Measurements from ENCODE around the gene DDN.

DDN gene

DNA sequence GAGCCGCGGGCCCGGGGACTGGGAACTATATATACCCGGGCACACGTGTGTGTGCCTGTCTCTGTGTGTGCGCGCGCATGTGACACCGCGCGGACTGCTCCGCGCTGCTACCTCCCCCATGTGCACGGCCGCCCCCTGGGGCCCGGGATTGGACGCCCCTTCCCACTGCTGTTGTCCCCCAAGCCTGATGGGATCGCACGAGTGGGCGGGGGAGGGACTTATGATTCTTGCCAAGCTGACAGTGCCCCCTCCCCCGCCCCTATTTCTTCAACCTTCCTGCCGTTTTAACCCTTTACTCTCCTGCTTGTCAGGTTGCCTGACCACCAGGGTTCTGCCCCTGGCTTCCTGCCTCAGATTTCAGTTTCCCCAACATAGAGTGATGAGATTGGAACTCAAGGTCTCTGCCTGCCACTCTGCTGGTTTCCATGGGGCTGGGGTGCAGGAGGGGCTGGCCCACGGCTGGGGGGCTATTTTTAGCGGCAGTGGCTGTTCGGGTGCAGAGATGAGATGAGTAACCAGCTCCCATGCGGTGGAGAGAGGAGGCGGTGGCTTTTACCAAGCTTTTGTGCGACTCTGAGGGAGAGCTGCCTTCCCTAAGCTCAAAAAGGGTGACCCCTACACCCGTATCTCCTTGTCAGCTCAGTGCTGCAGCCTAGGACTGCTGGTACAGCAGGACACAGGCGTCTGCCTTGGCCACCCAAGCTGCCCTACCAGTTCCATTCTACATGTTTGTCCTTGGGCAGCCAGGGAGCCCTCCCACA lies at the start of gene DDN:
TSS of gene DDN (minus strand) at position 5 of the 761 bp plus-strand sequence. CDS start 88 bp downstream, outside the sequence.
- no peak for DNase-seq (ENCODE audit: low read depth)

DNA sequence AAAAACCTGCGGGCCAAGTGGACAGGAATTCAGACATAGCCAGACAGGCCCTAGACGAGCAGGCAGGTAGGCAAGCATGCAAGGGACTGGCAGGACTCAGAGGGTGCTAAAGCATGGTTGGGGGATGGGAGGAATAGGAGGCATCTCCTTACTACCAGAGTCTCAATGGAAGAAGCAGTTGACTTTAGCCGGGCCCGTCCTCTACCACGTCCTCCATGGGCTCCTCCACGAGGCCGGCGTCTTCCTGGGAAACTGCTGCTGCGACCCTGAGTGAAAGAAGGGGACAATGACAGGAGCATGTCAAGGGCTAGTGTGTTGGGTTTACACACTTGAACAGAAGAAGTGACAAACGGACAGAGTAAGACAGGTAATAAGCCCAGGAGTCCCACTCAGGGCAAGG lies 49.8 kb upstream of the DDN start:
- no peak for DNase-seq (ENCODE audit: low read depth)

DNA sequence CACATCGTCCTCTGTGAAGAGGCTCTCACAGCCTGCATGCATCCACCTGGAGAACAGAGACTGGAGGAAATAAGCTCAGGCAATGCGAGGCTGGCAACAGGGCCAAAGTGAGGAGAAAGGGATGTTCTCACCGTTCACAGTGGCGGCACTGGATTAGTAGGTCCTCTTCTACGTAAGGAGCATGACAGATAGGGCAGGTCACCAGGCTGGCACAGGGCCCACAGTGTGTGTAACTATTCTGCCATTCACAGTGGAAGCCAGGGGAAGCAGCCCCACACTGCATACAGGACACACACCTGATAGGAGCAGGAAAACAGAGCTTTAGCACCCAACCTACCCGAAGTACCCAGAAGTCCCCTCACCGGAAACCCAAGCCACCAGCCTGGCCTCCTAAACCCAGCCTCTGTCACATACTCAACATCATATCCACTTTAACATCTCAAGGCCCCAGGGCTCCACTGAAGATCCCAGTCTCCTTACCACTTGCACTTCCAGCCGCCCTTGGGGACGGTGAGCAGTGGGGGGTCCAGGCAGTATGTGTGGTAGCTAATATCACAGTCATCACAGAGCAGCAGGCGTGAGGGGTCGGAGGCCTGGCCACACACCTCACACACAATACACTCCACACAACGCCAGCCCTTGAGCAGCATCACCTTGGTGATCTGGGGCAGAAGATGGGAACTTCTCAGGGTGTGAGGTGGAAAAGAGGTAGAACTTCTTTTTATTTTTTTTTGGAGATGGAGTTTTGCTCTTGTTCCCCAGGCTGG lies 47.1 kb upstream of the DDN start:
- no peak for DNase-seq (ENCODE audit: low read depth)

- no peak for DNase-seq (ENCODE audit: low read depth)
These were observed 45.5 kb upstream of the DDN start for GRCh38 chr12:49044660-49045059.

- peak; percentile 62 for DNase-seq (ENCODE audit: low read depth)
These were observed 44.7 kb upstream of the DDN start for GRCh38 chr12:49043856-49044258.

DNA sequence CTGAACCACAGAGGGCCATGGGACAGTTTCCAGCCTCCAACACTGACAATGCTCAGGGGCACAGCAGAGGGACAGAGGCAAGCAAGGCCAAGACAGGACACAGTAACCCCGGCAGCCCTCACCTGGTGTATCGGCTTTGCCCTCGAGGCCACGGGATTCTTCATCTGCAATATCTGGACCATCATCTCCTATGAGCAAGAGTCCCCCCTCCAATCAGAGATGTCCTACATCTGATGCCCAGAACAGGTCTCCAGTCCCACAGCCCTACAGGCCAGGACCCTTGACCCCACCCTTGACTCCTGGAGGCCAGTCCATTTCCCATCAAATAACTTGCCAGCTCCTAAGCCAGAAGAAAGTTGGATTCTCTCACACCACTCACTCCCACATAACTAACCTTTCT lies 44.1 kb upstream of the DDN start:
- DNase-seq (ENCODE audit: low read depth) = no peak

GRCh38 chr12:49041881-49042484 lies 42.8 kb upstream of the DDN start:
- DNase-seq (ENCODE audit: low read depth) = no peak

DNA sequence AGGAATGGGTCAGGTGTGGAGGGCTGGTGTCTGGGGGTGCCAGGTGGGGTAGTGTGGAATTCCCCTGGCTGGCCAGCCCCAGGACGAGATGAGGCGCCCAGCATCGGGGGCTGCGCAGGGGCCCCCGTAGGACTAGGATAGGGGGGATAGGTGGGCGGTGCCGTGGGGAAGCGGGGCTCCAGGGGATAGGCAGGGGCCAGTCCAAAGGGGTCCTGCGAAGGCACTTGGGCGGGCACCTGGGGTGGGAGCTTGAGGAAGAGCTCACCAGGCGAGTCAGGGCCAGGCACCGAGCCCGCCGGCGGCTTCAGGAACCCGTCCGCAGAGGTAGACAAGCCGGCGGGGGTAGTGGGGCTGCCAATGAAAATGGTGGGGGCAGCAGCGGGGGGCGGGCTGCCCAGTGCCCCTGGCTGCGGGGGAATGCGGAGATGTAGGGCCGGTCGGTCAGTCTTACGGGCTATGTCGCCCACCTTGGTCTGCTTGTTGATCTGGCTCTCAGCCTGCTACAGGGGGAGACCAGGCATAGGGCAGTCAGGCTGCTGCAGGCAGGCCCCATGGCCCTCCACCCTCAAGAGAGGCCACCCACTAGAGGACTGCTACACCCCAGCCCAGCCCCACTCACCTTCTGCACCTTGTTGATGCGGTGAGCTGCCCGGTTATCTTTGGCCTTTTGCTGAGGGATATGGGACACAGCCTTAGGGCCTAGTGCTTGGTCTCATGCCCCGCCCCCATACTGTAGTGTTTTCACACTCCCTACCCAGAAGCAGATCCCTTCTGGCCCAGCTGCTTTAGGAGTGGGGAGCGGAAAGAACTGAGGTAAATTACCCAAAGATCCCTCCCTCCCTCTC lies 42.1 kb upstream of the DDN start:
- no peak for DNase-seq (ENCODE audit: low read depth)

DNA sequence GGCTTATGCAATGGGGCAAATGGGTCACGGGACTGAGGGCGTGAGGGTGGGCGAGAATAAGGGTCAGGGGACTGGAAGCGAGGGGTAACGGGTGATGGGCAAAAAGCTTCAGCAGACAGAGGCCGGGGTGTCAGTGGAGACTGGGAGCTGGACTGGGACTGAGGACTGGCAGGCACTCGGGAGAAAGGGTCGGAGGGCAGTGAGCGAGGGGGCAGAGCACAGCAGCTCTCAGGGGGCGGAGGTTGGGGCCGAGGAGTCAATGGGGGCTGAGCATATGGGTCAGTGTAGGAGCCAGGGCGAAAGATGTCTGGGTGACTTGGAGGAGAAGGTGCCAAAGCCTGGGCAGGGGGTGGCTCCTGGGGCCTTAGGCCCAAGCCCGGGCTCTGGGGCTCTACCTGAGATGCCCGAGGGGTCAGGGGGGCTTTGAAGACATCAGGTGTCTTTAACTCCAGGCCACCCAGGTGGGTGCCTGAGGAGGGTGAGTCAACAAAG lies 41.2 kb upstream of the DDN start:
- no peak for DNase-seq (ENCODE audit: low read depth)

DNA sequence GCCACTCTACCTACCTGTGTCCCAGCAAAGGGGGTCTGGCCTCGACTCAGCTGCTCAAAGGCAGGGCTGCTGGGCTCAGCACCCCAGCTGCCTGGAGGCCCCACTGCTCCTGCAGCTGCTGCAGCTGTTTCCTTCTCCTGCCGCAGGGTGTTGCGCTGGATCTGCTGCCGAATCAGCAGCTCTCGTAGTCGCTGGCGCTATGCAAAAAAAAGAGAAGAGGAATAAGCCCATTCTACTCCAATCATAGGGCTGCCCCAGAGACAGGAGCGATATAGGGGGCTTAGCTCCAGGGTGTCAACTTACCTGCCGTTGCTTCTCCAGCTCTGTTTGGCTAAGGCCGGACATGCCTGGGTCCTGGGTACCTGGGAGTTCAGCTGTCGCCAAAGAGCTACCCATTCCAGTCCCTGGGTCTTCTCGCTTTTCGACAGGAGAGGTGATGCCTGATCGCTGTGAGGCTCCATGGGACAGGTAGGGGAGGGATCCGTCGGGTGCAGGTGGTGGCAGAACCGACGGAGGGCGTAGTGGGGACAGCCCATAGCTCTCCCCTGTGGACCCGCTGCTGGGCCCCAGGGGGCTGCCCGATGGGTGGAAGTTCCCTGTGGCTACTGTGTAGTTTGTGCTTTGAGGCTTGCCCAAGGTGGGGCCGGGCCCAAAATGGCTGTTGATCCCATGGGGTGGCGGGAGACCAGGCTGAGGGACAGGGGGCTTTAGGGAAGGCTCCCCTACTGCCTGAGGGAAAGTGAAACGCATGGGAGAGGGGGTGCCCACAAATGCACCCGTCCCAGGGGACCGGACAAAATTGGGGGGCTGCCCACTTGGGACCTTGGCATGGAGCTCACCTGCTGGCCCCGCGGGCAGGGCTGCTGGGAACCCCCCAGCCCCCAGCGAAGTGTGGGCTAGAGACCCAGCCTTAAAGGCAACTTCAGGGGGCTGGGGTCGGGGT lies 40.5 kb upstream of the DDN start:
- no peak for DNase-seq (ENCODE audit: low read depth)

GRCh38 chr12:49038291-49038955 lies 39.2 kb upstream of the DDN start:
- no peak for DNase-seq (ENCODE audit: low read depth)

- DNase-seq (ENCODE audit: low read depth) = no peak
These were observed 38.7 kb upstream of the DDN start for GRCh38 chr12:49037947-49038237.

DNA sequence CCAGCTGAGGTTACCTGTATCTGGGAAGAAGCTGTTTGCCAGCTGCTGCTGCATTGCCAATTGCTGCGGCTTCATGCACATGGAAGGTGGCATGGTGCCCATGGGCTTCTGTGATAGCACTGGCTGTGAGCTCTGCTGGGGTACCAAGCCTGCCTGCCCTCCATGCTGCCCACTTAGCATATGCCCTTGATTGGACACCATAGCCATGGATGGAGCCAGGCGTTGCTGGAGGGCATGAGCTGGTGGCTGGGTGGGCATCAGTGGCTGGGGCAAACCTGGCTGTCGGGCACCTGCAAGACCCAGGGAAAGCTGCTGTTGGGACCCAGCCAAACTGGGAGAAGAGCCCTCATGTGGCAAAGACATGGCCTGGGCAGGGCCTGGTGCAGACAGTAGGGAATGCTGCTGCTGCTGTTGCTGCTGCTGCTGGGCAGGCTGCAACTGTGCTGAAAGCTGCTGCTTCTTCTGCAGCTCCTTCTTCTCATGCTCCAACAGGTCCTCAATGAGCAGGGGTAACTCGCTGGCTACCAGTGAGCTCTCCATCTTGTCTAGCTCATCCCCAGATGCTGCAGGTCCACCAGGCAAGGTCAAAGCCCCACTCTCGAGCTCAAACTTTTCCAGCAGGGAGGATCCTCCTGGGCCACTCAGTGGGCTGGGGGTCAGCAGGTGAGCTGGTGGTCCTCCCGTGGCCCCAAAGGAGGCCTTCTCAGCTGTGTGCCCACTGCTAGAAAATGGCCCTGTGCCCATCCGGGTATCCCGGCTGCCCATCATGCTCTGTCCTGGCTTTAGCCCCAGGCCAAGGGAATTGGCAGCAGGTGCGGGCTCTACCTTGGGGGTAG lies 38.2 kb upstream of the DDN start:
- no peak for DNase-seq (ENCODE audit: low read depth)

DNA sequence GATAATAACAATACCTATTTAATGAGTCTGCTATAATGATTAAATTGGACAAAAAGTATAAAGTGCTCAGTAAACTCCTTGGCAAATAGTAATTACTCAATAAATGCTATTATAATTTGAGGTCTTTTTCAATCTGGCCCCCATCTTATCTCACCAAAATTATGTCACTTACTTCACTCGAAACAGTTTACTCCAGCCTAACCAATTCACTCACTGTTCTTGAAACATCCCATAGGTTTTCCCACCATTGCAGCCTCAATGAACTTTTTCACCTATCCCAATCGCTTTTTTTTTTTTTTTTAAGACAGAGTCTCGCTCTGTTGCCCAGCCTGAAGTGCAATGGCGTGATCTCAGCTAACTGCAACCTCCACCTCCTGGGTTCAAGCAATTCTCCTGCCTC lies 36.9 kb upstream of the DDN start:
- no peak for DNase-seq (ENCODE audit: low read depth)

DNA sequence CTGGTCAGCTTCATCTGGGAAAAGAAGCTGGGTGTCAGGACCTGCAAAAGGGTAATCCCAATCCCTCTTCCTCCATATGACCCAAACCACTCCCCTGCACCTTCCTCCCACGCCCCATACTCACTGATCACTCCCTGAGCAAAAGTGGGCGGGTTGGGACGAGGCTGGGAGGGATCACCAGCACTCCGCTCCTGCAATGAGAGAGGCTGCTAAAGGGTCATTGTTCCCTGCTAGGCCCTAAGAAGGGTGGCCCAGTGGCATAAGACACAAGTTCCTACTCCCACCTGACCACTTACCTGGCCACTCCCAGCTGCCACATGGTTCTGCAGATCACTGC lies 35.1 kb upstream of the DDN start:
- no peak for DNase-seq (ENCODE audit: low read depth)

DNA sequence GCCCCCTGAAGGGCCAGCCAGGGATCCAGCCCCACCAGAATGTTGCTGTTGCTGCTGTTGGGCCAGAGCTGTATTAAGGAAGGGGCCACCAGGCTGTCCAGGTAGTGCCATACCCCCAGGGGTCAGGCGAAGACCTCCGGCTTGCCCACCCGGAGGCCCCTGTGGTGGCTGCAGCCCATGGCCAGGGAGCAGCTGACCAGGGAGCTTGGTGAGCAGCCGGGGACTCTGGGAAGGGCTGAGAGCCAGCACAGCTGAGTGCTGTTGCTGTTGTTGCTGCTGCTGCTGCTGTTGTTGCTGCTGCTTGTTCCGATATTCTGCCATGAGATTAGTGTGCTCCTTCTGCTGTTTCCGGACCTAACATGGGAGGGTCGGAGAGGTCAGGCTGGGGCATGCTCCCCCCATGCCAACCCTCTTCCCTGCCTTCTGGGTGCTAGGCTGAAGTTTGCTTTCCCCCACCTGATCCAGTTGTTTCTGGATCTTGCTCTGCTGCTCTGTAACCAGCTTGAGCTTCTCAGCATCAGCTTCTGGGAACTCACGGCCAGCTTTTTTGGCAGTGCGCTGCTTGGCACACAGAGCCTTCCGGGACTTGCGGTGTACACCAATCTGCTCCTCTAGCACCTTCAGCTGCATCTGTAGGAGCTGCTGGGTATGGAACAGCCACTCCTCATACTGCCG lies 34.6 kb upstream of the DDN start:
- no peak for DNase-seq (ENCODE audit: low read depth)

DNA sequence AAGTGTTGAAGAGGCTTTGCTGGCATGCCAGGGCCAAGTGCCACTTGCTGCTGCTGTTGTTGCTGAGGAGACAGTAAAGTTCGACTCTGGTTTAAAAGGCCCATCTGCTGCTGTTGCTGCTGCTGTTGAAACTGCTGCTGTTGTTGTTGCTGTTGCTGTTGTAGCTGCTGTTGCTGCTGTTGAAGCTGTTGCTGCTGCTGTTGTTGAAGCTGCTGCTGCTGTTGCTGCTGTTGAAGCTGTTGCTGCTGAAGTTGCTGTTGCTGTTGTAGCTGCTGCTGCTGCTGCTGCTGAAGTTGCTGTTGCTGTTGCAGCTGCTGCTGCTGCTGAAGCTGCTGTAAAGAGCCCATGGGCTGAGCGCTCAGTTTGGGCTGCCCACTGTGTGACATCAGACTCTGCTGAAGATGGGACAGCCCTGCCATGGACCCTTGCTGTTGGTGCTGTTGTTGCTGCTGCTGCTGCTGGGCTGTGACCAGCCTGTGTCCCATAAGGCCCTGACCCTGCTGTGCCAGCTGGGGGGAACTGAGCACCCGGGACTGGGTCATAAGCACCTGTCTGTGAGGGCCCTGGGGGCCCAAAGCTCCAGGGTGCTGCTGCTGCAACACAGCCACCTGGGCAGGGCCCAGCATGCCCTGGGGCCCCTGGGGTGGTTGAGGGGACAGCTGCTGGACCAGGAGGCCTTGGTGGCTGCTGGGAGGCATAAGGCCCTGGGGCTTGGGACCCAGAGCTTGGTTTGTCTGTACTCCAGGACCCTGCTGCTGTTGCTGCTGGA lies 33.7 kb upstream of the DDN start:
- no peak for DNase-seq (ENCODE audit: low read depth)

GRCh38 chr12:49032276-49032675 lies 33.1 kb upstream of the DDN start:
- no peak for DNase-seq (ENCODE audit: low read depth)

Measured in activated T-helper 9 cell treated with anti-CD3 and anti-CD28 coated beads, Interleukin-2, amount 50 U/mL, for 16 hours (primary cell).